GM12874 (cell line): ENCODE measurements around the gene SSC5D.

Experiments
- TF ChIP-seq, protein P1 (sequence below): IDR thresholded peaks from 2 replicates; pipeline ENCODE4 v1.5.1; 2011; ENCODE audit warnings: low read depth, mild to moderate bottlenecking, control low read depth, low read length, moderate library complexity; ENCODE audit not compliant: insufficient read depth

The SSC5D gene

DNA sequence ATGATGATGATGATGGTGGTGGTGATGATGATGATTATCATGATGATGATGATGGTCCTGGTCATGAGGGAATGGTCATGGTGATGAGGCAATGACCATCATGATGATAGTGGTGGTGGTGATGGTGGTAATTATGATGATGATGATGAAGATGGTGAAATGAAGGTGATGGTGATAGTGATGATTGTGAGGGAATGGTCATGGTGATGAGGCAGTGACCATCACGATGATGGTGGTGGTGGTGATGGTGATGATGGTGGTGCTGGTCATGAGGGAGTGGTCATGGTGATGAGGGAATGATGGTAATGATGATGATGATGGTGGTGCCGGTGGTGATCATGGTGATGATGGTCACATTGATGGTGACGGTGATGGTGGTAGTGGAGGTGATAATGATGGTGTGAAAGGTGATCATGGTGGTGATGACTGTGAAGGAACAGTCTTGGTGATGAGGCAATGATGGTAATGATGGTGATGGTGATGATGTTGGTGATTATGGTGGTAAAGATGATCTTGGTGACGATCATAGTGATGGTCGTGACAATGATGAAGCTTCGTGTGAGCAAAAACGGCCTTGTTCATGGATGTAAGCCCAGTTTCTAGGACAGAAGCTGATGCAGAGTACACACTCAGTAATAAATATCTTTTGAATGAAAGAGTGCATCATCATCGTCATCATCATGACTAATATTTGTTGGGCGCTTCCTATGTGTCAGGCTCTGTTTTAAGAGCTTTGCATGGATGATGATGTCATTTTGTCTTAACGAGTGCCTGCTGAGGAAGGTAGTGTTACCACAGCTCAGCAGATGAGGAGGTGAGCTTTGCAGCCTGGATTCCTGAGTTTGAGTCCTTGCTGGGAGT lies 31.4 kb downstream of the SSC5D start:
- TF ChIP-seq, protein P1, sequence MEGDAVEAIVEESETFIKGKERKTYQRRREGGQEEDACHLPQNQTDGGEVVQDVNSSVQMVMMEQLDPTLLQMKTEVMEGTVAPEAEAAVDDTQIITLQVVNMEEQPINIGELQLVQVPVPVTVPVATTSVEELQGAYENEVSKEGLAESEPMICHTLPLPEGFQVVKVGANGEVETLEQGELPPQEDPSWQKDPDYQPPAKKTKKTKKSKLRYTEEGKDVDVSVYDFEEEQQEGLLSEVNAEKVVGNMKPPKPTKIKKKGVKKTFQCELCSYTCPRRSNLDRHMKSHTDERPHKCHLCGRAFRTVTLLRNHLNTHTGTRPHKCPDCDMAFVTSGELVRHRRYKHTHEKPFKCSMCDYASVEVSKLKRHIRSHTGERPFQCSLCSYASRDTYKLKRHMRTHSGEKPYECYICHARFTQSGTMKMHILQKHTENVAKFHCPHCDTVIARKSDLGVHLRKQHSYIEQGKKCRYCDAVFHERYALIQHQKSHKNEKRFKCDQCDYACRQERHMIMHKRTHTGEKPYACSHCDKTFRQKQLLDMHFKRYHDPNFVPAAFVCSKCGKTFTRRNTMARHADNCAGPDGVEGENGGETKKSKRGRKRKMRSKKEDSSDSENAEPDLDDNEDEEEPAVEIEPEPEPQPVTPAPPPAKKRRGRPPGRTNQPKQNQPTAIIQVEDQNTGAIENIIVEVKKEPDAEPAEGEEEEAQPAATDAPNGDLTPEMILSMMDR = no peak

DNA sequence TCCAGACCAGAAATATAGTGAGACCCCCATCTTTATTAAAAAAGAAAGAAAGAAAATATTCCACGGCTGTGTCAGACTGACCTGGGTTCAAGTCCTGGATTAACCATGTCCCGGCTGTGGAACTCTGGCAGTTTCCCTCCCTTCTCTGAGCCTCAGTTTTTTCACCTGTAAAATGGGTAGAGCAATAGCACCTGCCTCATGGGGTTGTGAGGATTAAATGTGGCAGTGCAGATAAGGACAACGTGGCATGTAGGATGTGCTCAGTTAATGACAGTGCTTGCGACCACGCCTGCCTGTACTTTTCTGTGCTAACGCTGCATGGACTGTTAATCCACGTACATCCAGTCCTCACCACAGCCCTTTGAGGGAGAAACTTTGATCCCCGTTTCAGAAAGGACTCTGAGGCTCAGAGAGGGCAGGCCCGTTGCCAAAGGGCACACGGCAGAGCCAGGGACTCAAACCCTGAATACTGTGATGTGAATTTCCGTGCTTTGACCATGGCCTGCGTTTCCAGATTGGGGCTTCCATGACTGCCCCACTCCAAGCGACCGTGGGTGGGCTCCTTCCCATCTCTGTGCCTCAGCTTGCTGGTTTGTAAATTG lies 32.6 kb downstream of the SSC5D start:
- TF ChIP-seq, protein P1 = no peak

DNA sequence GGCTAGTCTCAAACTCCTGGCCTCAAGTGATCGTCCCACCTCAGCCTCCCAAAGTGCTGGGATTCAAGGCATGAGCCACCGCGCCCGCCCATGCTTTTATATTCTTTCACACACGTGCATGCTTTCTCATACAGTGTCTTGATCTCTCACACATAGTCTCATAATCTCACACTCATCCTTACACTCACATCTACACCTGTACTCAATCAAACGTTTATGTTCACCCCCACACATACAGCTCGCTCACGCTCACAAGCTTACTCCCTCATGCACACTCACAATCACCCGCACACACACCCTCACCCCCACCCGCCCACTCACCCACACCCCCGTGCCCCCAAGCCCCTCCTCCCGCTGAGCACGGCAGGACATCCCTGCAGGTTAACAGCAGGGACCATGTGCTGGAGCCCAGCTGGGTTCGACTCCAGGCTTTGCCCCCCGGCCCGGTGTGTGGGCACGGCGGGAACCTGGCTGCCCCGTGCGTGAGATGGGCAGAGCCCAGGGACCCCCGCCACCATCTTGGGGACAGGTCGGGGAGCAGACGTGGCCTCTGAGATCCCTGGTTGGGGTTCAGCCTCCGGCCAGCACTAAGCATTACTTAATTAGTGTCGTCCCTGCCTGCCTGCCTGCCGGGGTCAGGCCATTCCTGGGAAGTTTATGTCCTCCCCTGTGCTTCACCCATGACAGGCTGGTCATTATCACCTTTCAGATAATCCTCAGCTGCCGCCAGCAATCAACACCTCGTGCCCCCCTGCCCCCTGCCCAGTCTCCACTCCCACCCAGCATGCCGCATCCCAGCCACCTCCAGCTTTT lies 37.3 kb downstream of the SSC5D start:
- TF ChIP-seq, protein P1 = no peak

DNA sequence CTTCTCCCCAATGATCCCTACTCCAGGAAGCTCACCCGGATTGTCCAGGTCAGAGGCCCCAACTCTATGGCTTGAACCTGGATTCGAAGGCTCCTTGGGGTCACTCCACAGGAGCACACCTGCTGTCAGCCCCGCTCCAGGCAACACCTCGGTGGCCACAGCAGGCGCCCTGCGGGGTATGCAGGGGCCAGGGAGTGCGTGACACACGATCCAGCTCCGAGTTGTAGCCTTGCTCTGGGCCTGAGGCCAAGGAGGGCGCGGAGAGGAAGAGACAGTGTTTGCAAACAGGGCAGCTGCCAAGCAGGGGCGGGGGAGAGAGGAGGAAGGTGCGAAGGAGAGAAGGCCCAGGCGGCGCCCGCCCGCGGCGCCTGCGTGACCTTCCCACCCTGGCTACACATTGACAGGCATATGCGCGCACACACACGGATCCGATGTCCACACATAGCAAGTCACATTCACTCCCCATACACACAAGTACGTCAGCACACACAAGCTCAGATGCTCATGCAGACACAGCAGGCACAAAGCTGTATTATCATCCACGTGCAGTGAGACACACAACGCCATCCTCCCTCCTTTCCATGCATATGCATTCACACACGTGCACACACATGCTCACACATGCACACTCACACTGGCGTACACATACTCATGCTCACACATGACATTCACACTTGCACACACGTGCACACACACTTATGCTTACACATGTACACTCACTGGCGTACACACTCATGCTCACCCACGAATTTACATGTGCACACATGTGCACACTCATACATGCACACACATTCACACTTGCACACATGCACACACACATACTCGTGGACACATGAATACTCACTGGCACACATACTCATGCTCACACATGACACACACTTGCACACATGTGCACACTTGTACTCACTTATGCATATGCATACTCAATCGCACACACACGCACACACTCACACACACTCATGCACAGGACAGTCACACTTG lies 38.3 kb downstream of the SSC5D start:
- TF ChIP-seq, protein P1 = no peak

DNA sequence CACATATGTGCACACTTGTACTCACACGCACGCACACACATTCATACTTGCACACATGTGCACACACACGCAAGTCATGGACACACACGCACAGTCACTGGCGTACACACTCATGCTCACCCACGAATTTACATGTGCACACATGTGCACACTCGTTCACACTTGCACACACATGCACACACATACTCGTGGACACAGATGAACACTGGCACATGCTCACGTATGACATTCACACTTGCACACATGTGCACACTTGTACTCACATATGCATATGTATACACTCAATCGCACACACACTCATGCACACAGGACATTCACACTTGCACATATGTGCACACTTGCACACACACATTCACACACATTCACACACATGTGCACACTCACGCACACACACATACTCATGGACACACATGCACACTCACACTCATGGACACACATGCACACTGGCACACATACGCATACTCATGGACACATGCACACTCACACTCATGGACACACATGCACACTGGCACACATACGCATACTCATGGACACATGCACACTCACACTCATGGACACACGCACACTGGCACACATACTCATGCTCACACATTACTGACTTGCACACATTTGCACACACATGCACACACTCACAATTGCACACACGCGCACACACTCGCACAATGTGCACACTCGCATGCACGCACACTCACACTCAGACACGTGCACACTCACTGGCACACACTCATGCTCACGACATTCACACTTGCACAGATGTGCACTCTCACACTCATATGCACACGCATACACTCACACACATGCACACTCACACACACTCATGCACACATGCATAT lies 39.2 kb downstream of the SSC5D start:
- TF ChIP-seq, protein P1 = no peak

DNA sequence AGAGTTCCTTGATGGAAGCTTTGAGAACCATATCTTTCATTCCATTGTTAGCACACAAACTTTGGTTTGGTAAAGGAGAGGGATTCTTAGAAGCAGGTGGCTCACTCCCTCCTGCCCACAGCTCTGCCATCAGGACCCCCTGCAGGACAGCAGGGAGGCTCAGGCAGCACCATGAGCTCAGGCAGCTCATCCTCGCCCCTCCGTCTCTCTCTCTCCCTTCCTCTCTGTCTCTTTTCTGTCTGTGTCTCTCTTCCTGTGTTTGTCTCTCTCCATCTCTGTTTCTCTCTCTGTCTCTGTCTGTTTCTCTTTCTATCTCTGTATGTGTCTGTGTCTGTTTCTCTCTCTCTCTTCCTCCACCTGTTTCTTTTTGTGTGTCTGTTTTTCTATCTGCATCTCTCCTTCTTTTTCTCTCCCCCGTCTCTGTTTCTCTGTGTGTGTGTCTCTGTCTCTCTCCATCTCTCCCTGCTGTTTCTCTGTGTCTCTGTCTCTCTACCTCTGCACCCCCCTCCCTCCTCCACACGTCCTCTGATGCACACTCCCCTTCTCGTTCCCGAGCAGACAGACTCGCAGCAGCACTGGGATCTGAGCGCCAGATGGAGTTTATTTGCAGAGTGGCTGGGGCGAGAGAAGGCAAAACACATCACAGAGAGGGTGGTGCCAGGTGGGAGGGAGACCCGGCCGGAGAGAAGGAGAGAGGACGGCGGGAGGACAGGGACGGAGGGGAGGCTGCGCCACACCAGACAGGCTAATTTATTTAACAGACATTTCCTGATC lies 40.0 kb downstream of the SSC5D start:
- TF ChIP-seq, protein P1 = no peak
